ENCODE data around the gene SFI1.

The SFI1 gene

GRCh38 chr22:31488988-31489617, 7.2 kb upstream of the SFI1 start (continued):
- TF ChIP-seq PATZ1 (tag by site-specific recombination; IDR thresholded peaks at IDR 0.05) (peak; percentile 42), ZNF560 (tag by site-specific recombination; IDR thresholded peaks at IDR 0.05; ENCODE audit: borderline replicate concordance) (no peak), ZXDB (tag by site-specific recombination; IDR thresholded peaks at IDR 0.05) (peak; percentile 80), ZNF692 (tag by site-specific recombination; IDR thresholded peaks at IDR 0.05) (0 out of 2 replicates have a peak, but pooled peaks have one; percentile 15), ZNF19 (tag by site-specific recombination; IDR thresholded peaks at IDR 0.05; ENCODE audit: low read depth) (no peak), ZNF501 (tag by site-specific recombination; IDR thresholded peaks at IDR 0.05) (peak; percentile 24; the same call in 1 of the 2 replicates), ZBTB48 (tag by site-specific recombination; IDR thresholded peaks at IDR 0.05) (peak; percentile 44; the same call in 1 of the 2 replicates), ZSCAN30 (tag by site-specific recombination; IDR thresholded peaks at IDR 0.05) (peak; percentile 54; the same call in 1 of the 2 replicates), KLF7 (tag by site-specific recombination; IDR thresholded peaks at IDR 0.05; ENCODE audit: borderline replicate concordance) (peak; percentile 49; the same call in 1 of the 2 replicates), ZFP69B (tag by site-specific recombination; IDR thresholded peaks at IDR 0.05) (peak; percentile 67; the same call in 1 of the 2 replicates), ZNF302 (tag by site-specific recombination; IDR thresholded peaks at IDR 0.05; ENCODE audit: low read depth) (no peak), ZBTB20 (tag by site-specific recombination; IDR thresholded peaks at IDR 0.05) (peak; percentile 83), ZNF138 (tag by site-specific recombination; IDR thresholded peaks at IDR 0.05; ENCODE audit: borderline replicate concordance) (no peak), GLIS1 (tag by site-specific recombination; IDR thresholded peaks at IDR 0.05) (peak; percentile 39; the same call in 1 of the 2 replicates), CTCF (tag by site-specific recombination; IDR thresholded peaks at IDR 0.05) (peak; percentile 70), ZNF645 (tag by site-specific recombination; IDR thresholded peaks at IDR 0.05) (no peak), ZNF785 (tag by site-specific recombination; IDR thresholded peaks at IDR 0.05) (no peak), KLF9 (tag by site-specific recombination; IDR thresholded peaks at IDR 0.05; ENCODE audit: low read depth) (peak; percentile 43), ZNF423 (tag by site-specific recombination; IDR thresholded peaks at IDR 0.05) (no peak), KLF16 (tag by site-specific recombination; IDR thresholded peaks at IDR 0.05) (peak; percentile 70; the same call in 1 of the 2 replicates), ZBTB8A (tag by site-specific recombination; IDR thresholded peaks at IDR 0.05) (peak; percentile 24; the same call in 1 of the 2 replicates), ZNF768 (tag by site-specific recombination; IDR thresholded peaks at IDR 0.05) (no peak), ZNF335 (tag by site-specific recombination; conservative IDR thresholded peaks at IDR 0.05) (peak; percentile 10), ZIC2 (tag by site-specific recombination; IDR thresholded peaks at IDR 0.05) (no peak), ZNF514 (tag by site-specific recombination; IDR thresholded peaks at IDR 0.05) (no peak), ZBTB7A (tag by site-specific recombination; IDR thresholded peaks at IDR 0.05; ENCODE audit: low read depth) (peak; percentile 72; the same call in 1 of the 2 replicates), ZFP37 (tag by site-specific recombination; IDR thresholded peaks at IDR 0.05) (peak; percentile 68), ZEB2 (tag by site-specific recombination; IDR thresholded peaks at IDR 0.05) (peak; percentile 54), YY1 (tag by site-specific recombination; IDR thresholded peaks at IDR 0.05) (peak; percentile 59; the same call in 1 of the 2 replicates), ZBTB21 (tag by site-specific recombination; IDR thresholded peaks at IDR 0.05) (no peak), MEIS1 (CRISPR knock-in tag; IDR thresholded peaks at IDR 0.05; ENCODE audit: borderline replicate concordance) (no peak), KLF8 (tag by site-specific recombination; IDR thresholded peaks at IDR 0.05) (peak; percentile 23; the same call in 1 of the 2 replicates)
